Activated CD8-positive, alpha-beta T cell treated with anti-CD3 and anti-CD28 coated beads, Interleukin-2, amount 10 ng/mL, durations not matched to agents 7 days and 5 days (primary cell): Measurements from ENCODE around the gene MCM7. TPM values are rescaled to one million over a fixed set of nuclear protein-coding genes. Genes with fewer than 3 reads are reported as not detected.

Experiments
- ATAC-seq: fragments of 150-1000 bp; cut with Tn5 transposase; one replicate; pipeline ENCODE4 v1.10.0; 2021; ENCODE audit warnings: moderate library complexity
- CTCF ChIA-PET: fragments of 350-600 bp; sonication (Branson Sonifier 250); formaldehyde crosslinking; loops from one replicate; lab custom pipeline; 2021; ENCODE audit warnings: antibody characterized with exemption; lab: Charles Lee
- POLR2A ChIA-PET: fragments of 350-600 bp; sonication (Branson Sonifier 250); formaldehyde crosslinking; loops from one replicate; lab custom pipeline; 2021; ENCODE audit warnings: antibody characterized with exemption; lab: Charles Lee
- DNase-seq: peaks from one replicate; pipeline ENCODE4 v3.0.0-alpha.2; 2020
- H3K27ac Mint-ChIP-seq: one replicate; pipeline ENCODE4 v1.8.0; 2021; ENCODE audit warnings: mild to moderate bottlenecking, mixed read lengths
- H3K27me3 Mint-ChIP-seq: one replicate; pipeline ENCODE4 v1.8.0; 2021; ENCODE audit warnings: low read depth, mixed read lengths
- H3K36me3 Mint-ChIP-seq: one replicate; pipeline ENCODE4 v1.8.0; 2021; ENCODE audit warnings: low read depth, mixed read lengths
- H3K4me1 Mint-ChIP-seq: one replicate; pipeline ENCODE4 v1.8.0; 2021; ENCODE audit warnings: low read depth, mixed read lengths
- H3K4me3 Mint-ChIP-seq: one replicate; pipeline ENCODE4 v1.8.0; 2021; ENCODE audit warnings: mild to moderate bottlenecking, mixed read lengths
- H3K9me3 Mint-ChIP-seq: one replicate; pipeline ENCODE4 v1.8.0; 2022; ENCODE audit warnings: mixed read lengths; ENCODE audit not compliant: insufficient read depth
- total RNA-seq, 2 experiments: library from RNA; stranded (reverse); gene quantifications; one replicate each; pipeline ENCODE4 v1.2.3, GENCODE V29; 2021

Gene MCM7
- total RNA-seq, 2 experiments from 2014 or later, result 364 to 375 TPM

DNA sequence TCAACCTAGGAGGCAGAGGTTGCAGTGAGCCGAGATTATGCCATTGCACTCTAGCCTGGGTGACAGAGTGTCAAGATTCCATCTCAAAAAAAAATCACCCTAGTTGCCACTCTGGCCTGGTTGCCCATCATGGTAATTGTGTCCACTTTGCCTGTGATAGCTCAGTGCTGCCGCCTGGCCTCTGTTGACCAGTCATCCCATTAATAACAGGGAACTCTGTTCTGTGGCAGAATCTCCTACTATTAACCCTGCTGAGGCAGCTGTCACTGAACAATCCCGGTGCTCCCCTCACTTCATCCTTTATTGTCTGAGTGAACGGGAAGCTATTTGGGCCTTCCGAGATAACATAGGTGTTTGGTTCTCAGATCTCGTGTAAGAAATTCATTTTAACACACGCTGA, 34.2 kb downstream of the MCM7 start:
- POLR2A ChIA-PET, result interaction anchor here (1.2 kb wide), 1 partner anchor 11 kb away, joined by 3 read pairs; no protein-coding TSS in a partner anchor
- ATAC-seq (no peak), DNase-seq (no peak)
- CTCF ChIA-PET, result interaction anchor here (1.0 kb wide), 1 partner anchor 73 kb away, joined by 3 read pairs; no protein-coding TSS in a partner anchor
- no peaks in the 10 kb centered on the region for H3K4me1 Mint-ChIP-seq
- peaks cover 50% of the 10 kb centered on the region for H3K36me3 Mint-ChIP-seq
- H3K27me3 Mint-ChIP-seq, result no peaks in the 10 kb centered on the region
- peaks cover 15% of the 10 kb centered on the region for H3K9me3 Mint-ChIP-seq
- H3K27ac Mint-ChIP-seq, result no peak overlapping the region
- H3K4me3 Mint-ChIP-seq, result no peak overlapping the region

DNA sequence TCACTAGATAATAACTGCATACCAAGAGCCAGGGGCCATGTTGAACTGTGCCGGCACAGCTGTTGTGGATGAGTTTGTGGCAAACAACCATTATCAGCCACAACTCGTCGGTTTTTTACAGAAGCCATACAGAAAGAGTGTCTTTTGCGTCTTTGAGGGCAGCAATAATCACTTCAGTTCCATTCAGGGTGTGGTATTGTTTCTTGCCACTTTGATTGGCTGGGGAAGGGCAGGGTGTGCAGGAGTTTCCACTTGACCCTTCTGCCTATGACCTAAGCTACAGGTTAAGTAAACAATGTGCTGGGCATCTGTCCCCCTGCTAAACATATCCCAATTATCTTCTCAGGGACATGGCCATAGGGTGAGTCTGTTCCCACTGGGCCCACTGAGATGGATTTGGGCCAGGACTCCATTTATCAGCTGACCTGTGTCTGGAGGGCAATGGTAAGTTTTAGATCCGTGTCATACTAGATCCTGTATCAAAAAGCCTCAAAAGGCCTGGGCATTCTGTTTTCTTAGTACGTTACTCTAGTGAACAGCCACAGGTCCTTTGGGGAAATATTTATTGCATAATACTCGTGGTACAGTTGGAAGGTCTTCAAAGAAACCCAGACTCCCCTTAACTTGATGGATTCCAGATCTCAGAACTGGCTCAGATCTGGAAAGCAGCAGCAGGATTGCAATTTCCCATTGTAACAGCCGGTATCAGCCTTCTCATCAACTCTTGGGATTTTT, 35.6 kb downstream of the MCM7 start:
- DNase-seq (no peak), ATAC-seq (no peak)
- no peaks in the 10 kb centered on the region for H3K27me3 Mint-ChIP-seq
- no peak overlapping the region for H3K4me3 Mint-ChIP-seq
- ChIA-PET POLR2A (no interaction called here), CTCF (no interaction called here)
- no peaks in the 10 kb centered on the region for H3K4me1 Mint-ChIP-seq
- no peak overlapping the region for H3K27ac Mint-ChIP-seq
- peaks cover 42% of the 10 kb centered on the region for H3K36me3 Mint-ChIP-seq
- H3K9me3 Mint-ChIP-seq, result peaks cover 5% of the 10 kb centered on the region

- Mint-ChIP-seq H3K4me1 (no peaks in the 10 kb centered on the region), H3K27ac (no peak overlapping the region), H3K9me3 (no peaks in the 10 kb centered on the region), H3K36me3 (peaks cover 35% of the 10 kb centered on the region), H3K4me3 (no peak overlapping the region), H3K27me3 (no peaks in the 10 kb centered on the region)
- ChIA-PET CTCF (interaction anchor here (0.8 to 1.1 kb wide), 2 partner anchors 11 to 151 kb away, joined by 3 read pairs; no protein-coding TSS in a partner anchor), POLR2A (interaction anchor here (1.6 kb wide), 1 partner anchor 9 kb away, joined by 5 read pairs; no protein-coding TSS in a partner anchor)
- ATAC-seq (no peak), DNase-seq (no peak)
These were observed 37.0 kb downstream of the MCM7 start for GRCh38 chr7:100064162-100064561.

GRCh38 chr7:100063376-100063775, 37.8 kb downstream of the MCM7 start:
- no peaks in the 10 kb centered on the region for H3K4me1 Mint-ChIP-seq
- no peaks in the 10 kb centered on the region for H3K9me3 Mint-ChIP-seq
- ATAC-seq (no peak), DNase-seq (no peak)
- CTCF ChIA-PET, result interaction anchor here (1.1 kb wide), 1 partner anchor 10 kb away, joined by 3 read pairs; no protein-coding TSS in a partner anchor
- no peak overlapping the region for H3K27ac Mint-ChIP-seq
- H3K4me3 Mint-ChIP-seq, result no peak overlapping the region
- no peaks in the 10 kb centered on the region for H3K27me3 Mint-ChIP-seq
- POLR2A ChIA-PET, result interaction anchor here (0.6 to 1.6 kb wide), 2 partner anchors 9 to 144 kb away, joined by 3 to 5 read pairs; no protein-coding TSS in a partner anchor
- peaks cover 40% of the 10 kb centered on the region for H3K36me3 Mint-ChIP-seq

DNA sequence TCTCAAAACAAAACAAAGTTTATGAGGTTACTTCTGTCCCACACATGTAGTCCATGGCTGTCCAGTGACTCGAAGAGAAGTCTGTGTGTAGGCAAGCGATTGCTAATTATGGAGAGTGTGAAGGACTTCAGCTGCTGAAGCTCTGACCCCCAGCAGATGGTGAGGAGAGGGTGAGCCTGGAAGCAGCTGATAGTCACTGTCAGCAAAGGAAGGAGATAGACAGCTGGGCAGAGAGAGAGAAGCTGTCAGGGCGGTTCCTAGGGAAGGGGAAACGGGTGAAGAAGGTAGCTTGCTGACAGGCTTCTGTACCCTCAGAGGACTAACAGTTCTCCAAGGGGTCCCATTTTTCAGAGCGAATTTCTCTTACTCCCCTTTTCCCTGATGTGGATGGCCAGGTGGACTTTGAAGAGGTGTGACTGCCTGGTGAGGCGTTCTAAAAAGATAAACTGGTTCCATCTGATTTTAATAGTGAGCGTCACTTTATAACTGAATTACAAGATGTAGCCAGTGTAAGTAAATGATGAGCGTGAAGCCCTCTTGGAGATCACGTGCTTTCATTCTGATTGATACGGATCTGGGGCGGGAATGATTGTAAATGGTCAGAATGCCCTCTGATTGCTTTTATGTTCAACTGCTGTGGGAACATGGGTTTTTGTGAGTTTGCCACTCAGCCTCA, 39.5 kb downstream of the MCM7 start:
- H3K36me3 Mint-ChIP-seq, result peaks cover 36% of the 10 kb centered on the region
- no peaks in the 10 kb centered on the region for H3K27me3 Mint-ChIP-seq
- no peaks in the 10 kb centered on the region for H3K9me3 Mint-ChIP-seq
- H3K27ac Mint-ChIP-seq, result no peak overlapping the region
- ChIA-PET CTCF (interaction anchor here (1.0 to 1.3 kb wide), 2 partner anchors 14 to 20 kb away, joined by 3 to 4 read pairs; no protein-coding TSS in a partner anchor), POLR2A (no interaction called here)
- DNase-seq (no peak), ATAC-seq (no peak)
- H3K4me1 Mint-ChIP-seq, result no peaks in the 10 kb centered on the region
- H3K4me3 Mint-ChIP-seq, result no peak overlapping the region

GRCh38 chr7:100059251-100059739, 41.9 kb downstream of the MCM7 start:
- ATAC-seq, result no peak
- Mint-ChIP-seq H3K36me3 (peaks cover 28% of the 10 kb centered on the region), H3K27me3 (no peaks in the 10 kb centered on the region), H3K27ac (no peak overlapping the region), H3K4me3 (no peak overlapping the region), H3K9me3 (no peaks in the 10 kb centered on the region), H3K4me1 (no peaks in the 10 kb centered on the region)
- CTCF ChIA-PET, result interaction anchor here (1.7 kb wide), 1 partner anchor 69 kb away, joined by 5 read pairs; no protein-coding TSS in a partner anchor
- DNase-seq, result no peak
- POLR2A ChIA-PET, result no interaction called here

DNA sequence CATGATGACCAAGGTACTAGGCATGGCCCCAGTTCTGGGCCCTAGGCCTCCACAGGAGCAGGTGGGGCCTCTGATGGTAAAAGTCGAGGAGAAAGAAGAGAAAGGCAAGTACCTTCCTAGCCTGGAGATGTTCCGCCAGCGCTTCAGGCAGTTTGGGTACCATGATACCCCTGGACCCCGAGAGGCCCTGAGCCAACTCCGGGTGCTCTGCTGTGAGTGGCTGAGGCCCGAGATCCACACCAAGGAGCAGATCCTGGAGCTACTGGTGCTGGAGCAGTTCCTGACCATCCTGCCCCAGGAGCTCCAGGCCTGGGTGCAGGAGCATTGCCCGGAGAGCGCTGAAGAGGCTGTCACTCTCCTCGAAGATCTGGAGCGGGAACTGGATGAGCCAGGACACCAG, 44.2 kb downstream of the MCM7 start:
- no peak overlapping the region for H3K4me3 Mint-ChIP-seq
- ChIA-PET CTCF (no interaction called here), POLR2A (no interaction called here)
- H3K27me3 Mint-ChIP-seq, result no peaks in the 10 kb centered on the region
- H3K4me1 Mint-ChIP-seq, result no peaks in the 10 kb centered on the region
- DNase-seq (no peak), ATAC-seq (no peak)
- no peaks in the 10 kb centered on the region for H3K9me3 Mint-ChIP-seq
- H3K27ac Mint-ChIP-seq, result no peak overlapping the region
- peaks cover 22% of the 10 kb centered on the region for H3K36me3 Mint-ChIP-seq

- ChIA-PET POLR2A (no interaction called here), CTCF (interaction anchor here (0.8 to 3.7 kb wide), 11 partner anchors 10 to 140 kb away, joined by 3 to 26 read pairs (median 4); partner anchors contain the start of genes GJC3 and TRIM4)
- Mint-ChIP-seq H3K27ac (no peak overlapping the region), H3K27me3 (no peaks in the 10 kb centered on the region), H3K4me1 (peaks cover 15% of the 10 kb centered on the region), H3K9me3 (no peaks in the 10 kb centered on the region), H3K36me3 (peaks cover 9% of the 10 kb centered on the region), H3K4me3 (no peak overlapping the region)
- ATAC-seq (peak; percentile 13), DNase-seq (peak; percentile 53)
These were observed 48.0 kb downstream of the MCM7 start for GRCh38 chr7:100053215-100053614.

DNA sequence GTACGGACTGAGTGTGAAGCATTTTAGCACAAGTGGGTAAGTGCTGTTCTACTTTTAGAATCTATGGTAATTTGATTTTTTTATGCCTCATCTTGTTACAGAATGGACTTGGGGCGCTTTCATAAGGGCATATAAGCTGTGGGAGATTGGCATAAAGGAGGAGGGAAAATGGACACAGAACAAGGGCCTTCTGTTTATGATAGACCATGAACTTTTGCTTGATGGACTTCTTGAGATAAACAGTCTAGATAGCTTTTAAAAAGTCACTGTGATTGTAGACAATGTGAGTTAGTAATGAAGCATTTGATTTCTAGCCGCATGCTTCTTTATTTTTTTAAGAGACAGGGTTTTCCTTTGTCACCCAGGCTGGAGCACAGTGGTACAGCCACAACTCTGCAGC, 49.6 kb downstream of the MCM7 start:
- ATAC-seq (no peak), DNase-seq (no peak)
- no peaks in the 10 kb centered on the region for H3K27me3 Mint-ChIP-seq
- POLR2A ChIA-PET, result interaction anchor here (0.8 kb wide), 1 partner anchor 132 kb away, joined by 3 read pairs; the partner anchor contains the start of gene TRIM4
- H3K27ac Mint-ChIP-seq, result no peak overlapping the region
- H3K9me3 Mint-ChIP-seq, result no peaks in the 10 kb centered on the region
- H3K4me3 Mint-ChIP-seq, result peak overlapping the region; percentile 43
- H3K36me3 Mint-ChIP-seq, result peaks cover 4% of the 10 kb centered on the region
- CTCF ChIA-PET, result interaction anchor here (1.4 to 3.7 kb wide), 5 partner anchors 55 to 138 kb away, joined by 4 to 26 read pairs (median 16); partner anchors contain the start of gene TRIM4
- peaks cover 15% of the 10 kb centered on the region for H3K4me1 Mint-ChIP-seq

DNA sequence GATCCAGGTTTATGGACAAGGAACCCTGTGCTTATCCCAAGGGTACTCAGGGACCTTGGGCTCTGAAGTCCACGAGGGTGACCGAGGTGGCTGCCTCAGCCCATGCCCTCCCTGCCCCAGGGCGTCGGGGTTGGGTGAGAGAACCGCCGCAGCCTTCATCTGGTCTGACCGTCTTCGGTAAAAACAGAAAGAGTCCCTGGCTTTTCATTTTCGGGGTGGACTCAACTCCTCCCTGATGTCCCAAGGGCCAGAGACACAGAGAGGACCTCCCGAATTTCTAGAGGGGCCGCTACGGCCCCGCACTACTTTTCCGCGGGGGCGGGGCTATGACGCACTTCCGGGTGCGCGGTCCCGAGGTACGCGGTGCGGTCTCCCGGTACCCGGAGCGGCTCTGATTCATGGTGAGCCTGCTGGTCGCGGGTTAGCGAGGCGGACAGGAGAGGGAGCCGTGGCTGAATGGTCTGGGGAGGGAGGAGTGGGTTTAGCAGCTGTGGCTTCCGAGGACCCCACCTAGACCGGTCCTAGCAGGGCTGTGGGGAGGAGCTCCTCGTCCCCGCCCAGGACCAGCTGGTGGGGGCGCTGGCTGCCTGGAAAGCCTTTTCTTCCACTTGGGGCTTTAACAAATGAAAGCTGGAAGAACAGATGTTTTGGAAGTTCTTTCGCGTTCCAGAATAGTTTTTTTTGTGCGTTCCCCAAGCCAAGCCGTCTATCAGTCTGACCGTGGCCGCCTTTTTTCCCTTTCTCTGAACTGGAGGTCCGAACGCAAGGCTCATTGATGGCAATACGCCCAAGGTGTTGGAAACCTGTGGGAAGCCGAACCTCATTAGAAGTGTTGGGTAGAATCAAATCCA, 51.5 kb downstream of the MCM7 start, which contains the start of gene ZSCAN21:
TSS of gene ZSCAN21 (plus strand) at position 334 of the 851 bp plus-strand sequence. CDS start 7,233 bp downstream, outside the sequence.
- Mint-ChIP-seq H3K9me3 (no peaks in the 10 kb centered on the region), H3K36me3 (peaks cover 4% of the 10 kb centered on the region), H3K4me3 (peak within 1 kb of the TSS; percentile 87), H3K4me1 (peaks cover 18% of the 10 kb centered on the region), H3K27me3 (no peaks in the 10 kb centered on the region), H3K27ac (peak within 1 kb of the TSS; percentile 95)
- ChIA-PET POLR2A (interaction anchor here (1.2 kb wide), 3 partner anchors 31 to 46 kb away, joined by 3 to 5 read pairs (median 4); partner anchors contain the start of genes ZKSCAN1 and ZNF3), CTCF (interaction anchor here (0.7 to 2.3 kb wide), 11 partner anchors 9 to 141 kb away, joined by 3 to 11 read pairs (median 3); partner anchors contain the start of gene COPS6)
- peak; percentile 81 for DNase-seq
- ATAC-seq, result peak; percentile 89
